KOPT-K1 (cell line): ENCODE data around the gene FADS1.

Experiments
- H3K27ac ChIP-seq: fragments of 200-600 bp; sonication (generic); 2 replicates; pipeline ENCODE4 v1.5.1; 2016; ENCODE audit warnings: antibody characterized with exemption, mild to moderate bottlenecking, low read depth, low read length; ENCODE audit not compliant: poor library complexity, severe bottlenecking
- H3K36me3 ChIP-seq: fragments of 200-600 bp; sonication (generic); 2 replicates; pipeline ENCODE4 v1.5.1; 2017; ENCODE audit warnings: antibody characterized with exemption, mild to moderate bottlenecking, low read length, moderate library complexity; ENCODE audit not compliant: insufficient read depth
- H3K9me3 ChIP-seq: fragments of 200-600 bp; sonication (generic); 2 replicates; pipeline ENCODE4 v1.5.1; 2017; ENCODE audit warnings: antibody characterized with exemption, low read length, mild to moderate bottlenecking; ENCODE audit not compliant: insufficient read depth, poor library complexity, severe bottlenecking

Gene FADS1

DNA sequence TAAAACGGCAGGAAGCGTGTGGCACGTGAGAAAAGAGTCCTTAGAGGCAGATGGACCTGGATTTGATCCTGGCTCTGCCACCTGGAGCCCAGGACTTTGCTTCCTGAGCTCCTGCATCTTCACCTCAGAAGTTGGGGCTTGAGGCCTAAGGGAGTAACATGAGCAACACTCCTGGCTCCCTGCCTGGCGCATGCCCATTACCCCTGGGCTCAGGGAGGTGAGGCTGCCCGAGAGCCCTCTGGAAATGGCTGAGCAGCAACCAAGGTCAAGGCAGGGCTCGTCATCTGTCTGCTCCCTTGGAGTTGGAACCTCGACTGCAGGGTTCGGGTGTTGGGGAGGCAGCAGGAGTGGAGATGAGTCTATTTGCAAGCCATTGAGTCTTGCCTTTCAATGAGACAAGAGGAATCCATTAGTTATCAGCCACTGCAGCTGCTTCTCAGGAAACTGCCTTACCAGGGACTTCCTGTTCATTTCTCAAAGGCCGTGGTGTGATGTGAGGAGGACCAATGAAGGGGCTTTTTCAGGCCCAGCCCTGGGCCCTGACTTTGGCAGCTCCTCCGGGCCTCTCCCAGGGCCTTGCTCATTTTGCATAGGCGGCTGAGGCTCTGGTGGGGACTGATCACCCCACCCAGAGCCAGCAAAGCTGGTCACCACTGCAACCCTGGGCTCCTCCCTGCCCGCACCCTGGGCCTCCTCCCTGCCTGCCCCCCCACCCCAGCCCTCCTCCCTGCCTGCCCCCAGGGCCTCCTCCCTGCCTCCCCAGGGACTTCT lies 17.7 kb upstream of the FADS1 start:
- H3K27ac ChIP-seq: peak overlapping the region; percentile 100
- H3K9me3 ChIP-seq: no peaks in the 10 kb centered on the region
- H3K36me3 ChIP-seq: peaks cover 68% of the 10 kb centered on the region

DNA sequence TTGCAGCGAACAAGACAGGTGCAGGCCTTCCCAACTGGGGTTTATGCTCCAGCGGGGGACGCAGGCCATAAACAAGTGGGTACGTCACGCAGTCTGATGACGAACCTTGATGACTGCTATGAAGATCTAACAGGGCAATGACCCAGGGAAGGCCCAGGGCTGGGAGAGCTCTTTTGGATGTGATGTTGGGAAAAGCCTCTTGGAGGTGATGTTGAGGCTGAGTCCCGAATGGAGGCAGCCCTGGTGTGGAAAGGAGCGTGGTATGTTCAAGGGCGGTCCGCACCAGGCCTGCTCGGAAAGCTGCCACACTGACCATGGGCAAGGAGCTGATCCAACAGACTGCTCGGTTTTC lies 17.1 kb upstream of the FADS1 start:
- Histone ChIP-seq H3K36me3 (peaks cover 68% of the 10 kb centered on the region), H3K27ac (peak overlapping the region; percentile 100), H3K9me3 (no peaks in the 10 kb centered on the region)

DNA sequence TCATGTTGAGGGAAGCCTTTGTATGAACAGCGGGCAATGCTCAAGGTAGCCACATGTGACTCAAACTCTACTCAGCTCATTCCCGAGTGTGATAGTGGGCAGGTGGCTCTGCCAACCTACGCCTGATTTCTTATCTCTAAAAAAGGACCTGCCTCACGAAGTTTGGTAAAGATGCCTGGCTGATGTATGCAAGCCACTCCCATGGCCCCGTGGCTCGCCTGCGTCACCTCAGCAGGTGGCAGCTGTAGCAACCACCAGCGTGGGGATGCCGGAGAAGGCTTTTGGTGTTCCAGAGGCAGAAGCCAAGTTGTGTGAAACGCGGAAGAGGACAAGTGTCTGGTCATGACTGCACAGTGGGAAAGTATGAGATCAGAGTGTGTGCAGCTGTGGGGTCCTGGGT lies 16.7 kb upstream of the FADS1 start:
- Histone ChIP-seq H3K36me3 (peaks cover 64% of the 10 kb centered on the region), H3K27ac (peak overlapping the region; percentile 100), H3K9me3 (no peaks in the 10 kb centered on the region)

DNA sequence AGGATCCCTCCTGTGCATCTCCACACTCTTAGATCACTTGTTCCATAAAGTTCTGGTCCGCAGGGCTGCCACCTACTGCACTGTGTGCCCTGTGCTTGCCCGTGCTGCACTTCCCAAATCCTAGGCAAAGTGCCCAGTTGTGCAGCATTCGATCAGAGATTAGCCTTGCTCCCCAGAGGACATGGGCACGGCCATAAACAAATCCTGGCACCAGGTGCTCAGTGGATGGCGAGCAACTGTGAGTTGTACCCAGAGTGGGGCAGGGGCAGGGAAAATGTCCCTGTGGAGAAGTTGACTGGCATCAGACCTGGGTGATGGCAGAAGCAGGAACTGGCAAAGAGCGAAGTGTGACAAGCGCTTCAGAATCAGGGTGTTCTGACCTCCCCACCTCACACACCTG lies 16.0 kb upstream of the FADS1 start:
- peak overlapping the region; percentile 100 for H3K27ac ChIP-seq
- H3K9me3 ChIP-seq: no peaks in the 10 kb centered on the region
- H3K36me3 ChIP-seq: peaks cover 57% of the 10 kb centered on the region

DNA sequence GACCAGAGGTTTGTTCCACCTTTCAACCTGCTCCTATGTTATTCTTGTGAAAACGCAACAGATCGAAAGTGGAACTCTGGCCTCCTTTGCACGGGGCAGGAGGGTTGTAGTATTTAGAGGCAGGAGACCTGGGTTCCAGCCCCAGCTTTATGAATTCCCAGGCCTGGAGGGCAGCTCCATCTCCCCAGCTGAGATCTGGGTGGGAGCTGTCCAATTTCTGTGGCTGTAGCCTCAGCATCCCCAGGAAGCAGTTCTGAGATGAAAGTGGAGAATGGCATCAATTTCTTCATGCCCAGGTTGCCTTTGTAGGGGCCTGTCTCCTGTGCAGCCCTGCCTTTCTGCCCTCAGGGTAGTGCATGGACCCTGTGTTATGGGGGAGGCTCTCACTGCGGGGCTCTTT lies 15.4 kb upstream of the FADS1 start:
- H3K9me3 ChIP-seq: no peaks in the 10 kb centered on the region
- H3K27ac ChIP-seq: peak overlapping the region; percentile 100
- peaks cover 52% of the 10 kb centered on the region for H3K36me3 ChIP-seq

DNA sequence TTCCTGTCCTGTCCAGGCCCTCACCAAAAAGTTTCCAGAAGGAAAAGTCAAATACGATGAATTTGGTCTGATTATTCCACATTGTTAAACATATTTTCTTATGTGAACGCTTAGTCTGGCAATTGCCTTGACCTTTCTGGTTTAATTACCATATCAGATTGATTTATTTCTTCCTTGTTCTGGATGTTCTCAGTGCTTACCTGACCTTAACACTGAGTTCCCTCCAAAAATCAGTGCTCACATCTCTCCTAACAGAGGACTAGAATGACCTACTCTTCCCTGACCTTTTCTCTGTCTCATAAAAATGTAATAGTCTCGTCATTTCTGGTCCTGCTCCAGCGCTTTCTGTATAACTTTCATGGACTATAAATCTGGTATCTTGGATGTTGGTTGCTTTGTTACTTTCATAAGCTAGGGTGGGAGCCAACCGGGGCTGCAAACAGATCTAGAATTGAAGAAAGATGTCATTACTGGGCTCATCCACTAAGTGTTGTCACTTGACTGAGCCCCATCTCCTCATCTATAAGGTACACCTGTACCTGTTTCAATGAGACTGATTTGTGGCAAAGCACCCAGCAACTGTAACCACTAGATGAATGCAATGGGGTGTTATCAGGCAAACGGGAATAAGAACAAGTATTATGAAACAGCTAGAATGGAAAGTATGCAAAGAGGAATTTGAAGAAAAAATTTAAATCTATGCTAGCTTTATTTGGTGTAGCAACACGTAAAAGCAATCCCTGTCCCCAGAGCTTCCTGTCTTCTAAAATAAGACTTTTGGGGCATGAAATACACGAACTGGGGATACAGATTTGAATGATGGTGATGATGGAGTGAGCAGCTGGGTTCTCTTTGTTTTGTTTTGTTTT lies 13.7 kb upstream of the FADS1 start:
- H3K36me3 ChIP-seq: peaks cover 37% of the 10 kb centered on the region

DNA sequence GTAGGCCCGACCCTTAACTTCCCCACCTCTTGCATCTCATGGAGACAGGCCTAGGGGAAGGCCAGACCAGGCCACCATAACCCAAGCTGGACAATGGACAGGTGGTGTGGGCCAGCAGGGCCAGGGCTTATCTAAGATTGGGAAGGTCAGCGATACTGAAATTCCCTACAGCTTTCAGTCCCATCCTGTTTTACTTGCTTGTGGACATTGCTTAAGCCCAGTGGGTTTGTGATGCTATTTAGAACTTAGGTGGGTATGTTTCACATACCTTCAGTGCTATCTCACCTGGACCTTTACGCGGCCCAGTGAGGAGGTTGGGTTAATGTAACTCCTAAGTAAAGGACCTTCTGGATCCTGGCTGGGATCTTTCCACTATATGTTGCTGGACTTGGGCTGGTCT lies 13.0 kb upstream of the FADS1 start:
- no peaks in the 10 kb centered on the region for H3K9me3 ChIP-seq
- H3K36me3 ChIP-seq: peaks cover 37% of the 10 kb centered on the region
- H3K27ac ChIP-seq: peak overlapping the region; percentile 100

More for the DNA sequence above, 13.7 kb upstream of the FADS1 start:
- H3K27ac ChIP-seq: peak overlapping the region; percentile 100
- no peaks in the 10 kb centered on the region for H3K9me3 ChIP-seq

DNA sequence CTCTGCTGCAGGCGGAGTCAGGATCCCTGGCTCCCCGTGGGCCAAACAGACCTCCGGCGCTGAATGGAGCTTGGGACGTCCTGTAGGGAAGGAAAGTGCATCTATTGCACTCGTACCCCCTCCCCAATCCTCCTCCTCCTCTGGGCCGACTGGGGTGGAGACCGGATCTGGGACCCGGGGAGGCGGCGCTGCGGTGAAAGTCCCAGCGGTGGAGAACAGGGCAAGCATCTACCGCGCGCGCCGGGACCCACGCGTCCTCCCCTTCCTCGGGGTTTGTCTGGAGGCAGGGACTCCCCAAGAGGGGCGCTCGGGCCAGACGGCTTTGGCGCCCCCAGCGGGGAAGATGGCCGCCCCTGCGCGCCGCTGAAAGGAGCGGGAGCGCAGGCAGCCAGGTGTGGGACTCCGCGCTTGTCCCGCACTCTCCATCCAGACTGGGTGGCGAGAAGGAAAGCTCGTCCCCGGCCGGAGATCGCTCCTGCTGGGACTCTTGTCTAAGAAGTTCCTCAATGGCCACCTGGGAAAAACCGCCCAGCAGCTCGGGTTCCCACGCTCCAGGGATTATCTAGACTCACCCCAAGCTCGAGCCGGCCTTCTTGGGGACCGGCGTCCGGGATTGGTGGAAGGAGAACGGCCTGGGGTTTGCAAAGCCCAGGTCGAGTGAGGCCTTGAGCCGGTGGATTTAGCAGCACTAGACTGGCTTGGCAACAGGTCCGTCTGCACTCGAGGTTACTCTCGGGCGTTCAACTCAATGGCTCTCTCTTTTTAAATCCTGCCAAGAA lies 12.0 kb upstream of the FADS1 start:
- Histone ChIP-seq H3K36me3 (peaks cover 37% of the 10 kb centered on the region), H3K27ac (peak overlapping the region; percentile 100), H3K9me3 (no peaks in the 10 kb centered on the region)

DNA sequence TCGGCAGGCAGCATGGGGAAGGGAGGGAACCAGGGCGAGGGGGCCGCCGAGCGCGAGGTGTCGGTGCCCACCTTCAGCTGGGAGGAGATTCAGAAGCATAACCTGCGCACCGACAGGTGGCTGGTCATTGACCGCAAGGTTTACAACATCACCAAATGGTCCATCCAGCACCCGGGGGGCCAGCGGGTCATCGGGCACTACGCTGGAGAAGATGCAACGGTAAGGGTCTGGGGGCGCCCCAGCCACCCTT lies 11.5 kb upstream of the FADS1 start:
- H3K36me3 ChIP-seq: peaks cover 37% of the 10 kb centered on the region
- H3K27ac ChIP-seq: peak overlapping the region; percentile 100
- no peaks in the 10 kb centered on the region for H3K9me3 ChIP-seq

DNA sequence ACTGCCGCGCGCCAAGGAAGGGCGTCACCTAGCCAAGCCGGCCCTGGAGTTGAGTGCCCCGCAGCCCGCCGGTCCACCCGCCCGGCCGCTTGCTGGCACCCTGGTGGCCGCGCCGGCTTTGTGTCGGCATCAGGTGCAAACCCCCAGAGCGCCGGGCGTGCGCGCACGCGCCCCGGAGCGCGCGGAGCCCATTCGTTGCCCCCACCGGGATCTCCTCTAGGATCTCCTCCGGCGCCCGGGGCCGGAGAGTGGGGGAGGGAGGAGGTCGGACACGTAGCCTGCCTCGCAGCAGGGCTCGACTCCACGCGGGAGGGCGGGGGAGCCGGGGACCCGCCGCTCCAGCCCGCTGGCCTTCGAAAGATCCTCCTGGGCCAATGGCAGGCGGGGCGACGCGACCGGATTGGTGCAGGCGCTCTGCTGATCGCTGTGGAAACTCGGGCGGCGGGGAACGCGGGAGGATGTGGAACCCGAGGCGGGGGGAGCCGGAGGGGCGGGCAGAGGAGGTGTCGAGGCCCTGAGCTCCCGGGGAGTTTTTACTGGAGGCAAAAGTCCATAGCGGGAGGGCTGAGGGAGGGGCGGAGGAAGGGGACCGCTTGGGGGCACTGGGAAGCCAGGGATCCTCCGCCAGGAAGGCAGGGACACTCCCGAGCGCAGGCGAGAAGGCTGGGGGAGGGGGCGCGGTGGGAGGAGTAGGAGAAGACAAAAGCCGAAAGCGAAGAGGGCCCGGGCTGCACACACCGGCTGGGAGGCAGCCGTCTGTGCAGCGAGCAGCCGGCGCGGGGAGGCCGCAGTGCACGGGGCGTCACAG lies 11.0 kb upstream of the FADS1 start, which contains the start of gene FADS2:
Gene FADS2, plus strand, starts transcription at position 730 of the 808 bp plus-strand sequence. CDS start 91 bp downstream, outside the sequence.
- no peaks in the 10 kb centered on the region for H3K9me3 ChIP-seq
- peak within 1 kb of the TSS; percentile 100 for H3K27ac ChIP-seq
- peaks cover 35% of the 10 kb centered on the region for H3K36me3 ChIP-seq

DNA sequence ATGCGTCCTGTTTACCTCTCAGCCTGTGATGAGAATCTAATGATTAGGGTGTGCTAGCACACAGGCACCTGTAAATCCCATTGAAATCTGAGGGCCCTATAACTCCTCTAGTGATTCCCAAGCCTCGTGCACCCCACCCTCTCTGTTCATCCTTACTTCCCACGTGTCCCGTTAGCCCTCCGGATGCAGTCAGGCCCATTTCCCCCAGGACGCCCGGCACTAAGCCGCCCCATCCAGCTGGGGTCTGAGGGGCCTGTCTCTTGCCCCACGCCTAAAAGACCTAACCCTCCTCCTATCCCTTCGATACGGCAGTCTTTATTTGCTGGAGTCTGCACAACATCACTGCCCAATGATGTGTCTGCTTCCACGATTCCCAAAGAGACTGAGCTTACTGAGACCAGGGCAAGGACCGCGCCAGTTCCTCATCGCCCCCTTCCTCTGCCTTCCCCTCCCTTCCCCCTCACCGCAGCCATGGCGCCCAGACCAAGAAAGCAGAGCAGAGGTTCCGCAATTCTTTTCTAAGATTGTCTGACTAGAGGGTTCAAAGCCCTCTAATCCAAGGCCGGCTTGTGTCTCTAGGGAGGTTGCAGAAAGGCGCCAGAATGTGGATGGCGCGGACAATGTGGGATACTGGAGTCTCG lies 10.2 kb upstream of the FADS1 start:
- Histone ChIP-seq H3K9me3 (no peaks in the 10 kb centered on the region), H3K27ac (peak overlapping the region; percentile 100)

DNA sequence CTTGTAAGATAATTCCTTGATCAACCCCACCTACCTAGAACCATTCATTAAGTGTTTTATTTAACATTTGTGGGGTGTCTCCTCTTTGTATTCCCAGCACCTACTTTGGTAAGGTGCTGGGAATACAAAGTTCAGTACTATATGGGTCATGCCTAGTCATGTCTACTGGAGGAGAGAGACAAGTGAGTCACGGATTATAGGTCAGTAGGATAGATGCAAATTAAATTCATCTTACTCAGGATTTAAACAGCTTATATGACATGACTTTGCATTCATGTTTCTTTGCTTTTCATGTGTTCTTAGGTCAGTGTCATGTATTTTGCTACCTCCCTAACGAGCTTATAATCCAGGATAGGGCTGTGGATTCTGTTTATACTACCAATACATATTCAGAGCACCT lies 3.4 kb upstream of the FADS1 start:
- H3K9me3 ChIP-seq: no peaks in the 10 kb centered on the region
- no peak overlapping the region for H3K27ac ChIP-seq
- no peaks in the 10 kb centered on the region for H3K36me3 ChIP-seq

More for the DNA sequence above, 10.2 kb upstream of the FADS1 start:
- H3K36me3 ChIP-seq: peaks cover 27% of the 10 kb centered on the region

DNA sequence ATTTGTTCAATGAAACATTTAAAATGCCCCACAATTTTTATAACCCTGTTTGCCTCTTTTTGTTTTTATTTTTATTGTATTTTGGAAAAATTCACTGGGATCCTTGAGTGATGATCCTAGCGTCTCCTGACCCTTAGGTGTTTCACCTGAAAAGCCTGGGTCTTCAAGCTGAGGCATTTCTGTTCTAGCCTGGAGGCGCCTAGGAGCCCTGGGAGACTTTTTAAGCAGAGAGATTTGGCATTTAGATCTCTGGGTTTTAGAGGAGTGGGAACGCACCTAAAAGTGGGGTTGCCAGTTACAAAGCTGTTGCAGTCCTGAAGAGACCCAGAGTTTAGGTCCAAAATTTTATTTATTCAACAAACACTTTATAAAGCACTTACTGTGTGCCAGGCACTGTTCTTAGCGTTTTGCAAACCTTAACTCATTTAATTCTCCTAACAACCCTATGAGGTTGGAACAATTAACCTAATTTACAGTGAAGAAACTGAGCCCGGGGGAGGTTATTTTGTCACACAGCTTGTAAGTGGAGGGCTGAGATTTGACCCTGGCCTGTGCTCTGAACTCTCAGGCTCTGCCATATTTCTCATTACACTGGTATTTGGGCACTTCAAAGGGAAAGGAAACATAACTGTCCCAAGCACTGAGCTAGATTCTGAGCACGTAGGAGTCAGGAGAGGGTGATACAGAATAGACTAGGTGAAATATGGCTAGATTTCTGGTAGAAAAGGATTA lies 834 bp upstream of the FADS1 start:
- peak overlapping the region; percentile 95 for H3K27ac ChIP-seq
- H3K36me3 ChIP-seq: peaks cover 17% of the 10 kb centered on the region
- H3K9me3 ChIP-seq: no peaks in the 10 kb centered on the region
